Fibroblast of lung (primary cell): Measurements from ENCODE around the gene LRRC8D.

ENCODE experiments used
- CTCF ChIP-seq, 2 donors: IDR thresholded peaks in 1 of 2; conservative IDR thresholded peaks in 1 of 2; 1 replicate in 1 of 2; 2 replicates in 1 of 2; pipeline ENCODE4 v1.5.1; 2011 to 2012; ENCODE audit warnings: low read length in 2 of 2, control low read depth in 1 of 2, inconsistent platforms in 1 of 2, low read depth in 1 of 2, mild to moderate bottlenecking in 1 of 2
- EZH2 ChIP-seq: IDR thresholded peaks from 2 replicates; pipeline ENCODE4 v1.5.1; 2012; ENCODE audit warnings: low read length, control low read depth, mild to moderate bottlenecking; ENCODE audit errors: missing control alignments

GRCh38 chr1:89941110-89941766 is 120.4 kb downstream of the LRRC8D start:
- no peak for TF ChIP-seq CTCF (conservative IDR thresholded peaks at IDR 0.05 in 1 of 2, IDR thresholded peaks at IDR 0.05 in 1 of 2; ENCODE audit: low read depth in 1 of 2, low read length in 2 of 2)
- TF ChIP-seq EZH2 = no peak
